Smooth muscle cell (in vitro differentiated cells): ENCODE results near the gene SYT1. TPM values are rescaled to one million over a fixed set of nuclear protein-coding genes. Genes with fewer than 3 reads are reported as not detected.

Experiments
- DNase-seq: peaks from one replicate; lab custom pipeline; 2025; ENCODE audit not compliant: unreplicated experiment; lab: John Stamatoyannopoulos, UW
- H2AFZ ChIP-seq: fragments of 200-600 bp; sonication (generic); 2 replicates; pipeline ENCODE4 v1.6.0; 2016; ENCODE audit warnings: antibody characterized with exemption, low read depth, mild to moderate bottlenecking
- H3F3A ChIP-seq: fragments of 200-600 bp; sonication (generic); 2 replicates; pipeline ENCODE4 v1.6.0; 2017; ENCODE audit warnings: antibody characterized with exemption, low read depth
- H3K27ac ChIP-seq: fragments of 200-600 bp; sonication (generic); 2 replicates; pipeline ENCODE4 v1.5.1; 2016; ENCODE audit warnings: low read depth, mild to moderate bottlenecking
- H3K27me3 ChIP-seq: fragments of 200-600 bp; sonication (generic); 2 replicates; pipeline ENCODE4 v1.6.1; 2016; ENCODE audit warnings: low read depth, mild to moderate bottlenecking
- H3K36me3 ChIP-seq: fragments of 200-600 bp; sonication (generic); 2 replicates; pipeline ENCODE4 v1.5.1; 2016; ENCODE audit warnings: low read depth
- H3K4me1 ChIP-seq: fragments of 200-600 bp; sonication (generic); 2 replicates; pipeline ENCODE4 v1.5.1; 2016; ENCODE audit warnings: low read depth
- H3K4me2 ChIP-seq: fragments of 200-600 bp; sonication (generic); 2 replicates; pipeline ENCODE4 v1.6.0; 2016; ENCODE audit warnings: mild to moderate bottlenecking
- H3K4me3 ChIP-seq: fragments of 200-600 bp; sonication (generic); 2 replicates; pipeline ENCODE4 v1.5.1; 2016; ENCODE audit warnings: mild to moderate bottlenecking
- H3K79me2 ChIP-seq: fragments of 200-600 bp; sonication (generic); 2 replicates; pipeline ENCODE4 v1.6.0; 2016; ENCODE audit warnings: low read depth, mild to moderate bottlenecking
- H3K9ac ChIP-seq: fragments of 200-600 bp; sonication (generic); 2 replicates; pipeline ENCODE4 v1.6.0; 2016; ENCODE audit warnings: low read depth
- H3K9me3 ChIP-seq: fragments of 200-600 bp; sonication (generic); replicated peaks from 2 replicates; pipeline ENCODE4 v1.5.1; 2016; ENCODE audit warnings: low read depth
- H4K20me1 ChIP-seq: fragments of 200-600 bp; sonication (generic); 2 replicates; pipeline ENCODE4 v1.6.0; 2016; ENCODE audit warnings: low read depth
- WGBS: methylation state at CpG from one replicate; pipeline ENCODE4 v1.1.7; 2016; ENCODE audit warnings: low lambda C conversion rate; 5-methylcytosine and 5-hydroxymethylcytosine counted together
- polyA plus RNA-seq: library from polyadenylated mRNA; unstranded; fragments of >200 nt; fragmentation: Nextera tagmentation; extraction: Ambion mirVana; gene quantifications from 2 replicates; pipeline ENCODE4 v1.2.1, GENCODE V29; 2016
- total RNA-seq: library from RNA; depleted of rRNA; stranded (reverse); fragments of >200 nt; gene quantifications from 2 replicates; pipeline ENCODE4 v1.2.3, GENCODE V29; 2014
- TF ChIP-seq, protein P1 (sequence below): fragments of 200-600 bp; sonication (generic); IDR thresholded peaks from 2 replicates; pipeline ENCODE4 v1.5.1; 2017; ENCODE audit warnings: borderline replicate concordance, mild to moderate bottlenecking, antibody characterized with exemption; ENCODE audit not compliant: insufficient read depth, poor library complexity, severe bottlenecking

The SYT1 gene
- total and polyA plus RNA-seq, 2 experiments from 2014 or later: 5.2 to 10.2 TPM

DNA sequence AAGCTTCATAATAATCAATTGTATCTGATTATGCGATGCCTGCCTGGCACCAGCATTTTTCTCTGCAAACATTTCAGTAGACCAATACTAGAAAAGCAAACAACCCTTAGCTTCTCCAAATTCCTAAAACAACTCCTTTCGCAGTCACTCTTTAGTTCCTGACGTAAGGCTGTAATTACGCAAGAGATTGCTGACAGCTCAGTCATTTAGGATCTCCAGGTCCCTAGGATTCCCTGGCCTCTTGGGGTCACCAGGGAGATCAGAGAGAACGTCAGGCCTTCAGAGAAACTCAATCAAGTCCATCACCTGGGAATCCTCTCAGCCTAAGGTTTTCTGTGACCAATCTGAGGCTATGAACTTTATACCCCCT lies 435.6 kb downstream of the SYT1 start:
- no peak overlapping the region for H3K4me3 ChIP-seq
- no peak for DNase-seq
- no peaks in the 10 kb centered on the region for H3K79me2 ChIP-seq
- H3K9ac ChIP-seq: no peak overlapping the region
- H3K9me3 ChIP-seq: no peaks in the 10 kb centered on the region
- H3K27me3 ChIP-seq: no peaks in the 10 kb centered on the region
- no peaks in the 10 kb centered on the region for H4K20me1 ChIP-seq
- H3K27ac ChIP-seq: no peak overlapping the region
- TF ChIP-seq, protein P1, sequence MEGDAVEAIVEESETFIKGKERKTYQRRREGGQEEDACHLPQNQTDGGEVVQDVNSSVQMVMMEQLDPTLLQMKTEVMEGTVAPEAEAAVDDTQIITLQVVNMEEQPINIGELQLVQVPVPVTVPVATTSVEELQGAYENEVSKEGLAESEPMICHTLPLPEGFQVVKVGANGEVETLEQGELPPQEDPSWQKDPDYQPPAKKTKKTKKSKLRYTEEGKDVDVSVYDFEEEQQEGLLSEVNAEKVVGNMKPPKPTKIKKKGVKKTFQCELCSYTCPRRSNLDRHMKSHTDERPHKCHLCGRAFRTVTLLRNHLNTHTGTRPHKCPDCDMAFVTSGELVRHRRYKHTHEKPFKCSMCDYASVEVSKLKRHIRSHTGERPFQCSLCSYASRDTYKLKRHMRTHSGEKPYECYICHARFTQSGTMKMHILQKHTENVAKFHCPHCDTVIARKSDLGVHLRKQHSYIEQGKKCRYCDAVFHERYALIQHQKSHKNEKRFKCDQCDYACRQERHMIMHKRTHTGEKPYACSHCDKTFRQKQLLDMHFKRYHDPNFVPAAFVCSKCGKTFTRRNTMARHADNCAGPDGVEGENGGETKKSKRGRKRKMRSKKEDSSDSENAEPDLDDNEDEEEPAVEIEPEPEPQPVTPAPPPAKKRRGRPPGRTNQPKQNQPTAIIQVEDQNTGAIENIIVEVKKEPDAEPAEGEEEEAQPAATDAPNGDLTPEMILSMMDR: no peak
- H3K4me2 ChIP-seq: no peak overlapping the region
- 65% methylated on average over 5 of the region's 5 CpGs for WGBS
- no peaks in the 10 kb centered on the region for H3F3A ChIP-seq
- no peaks in the 10 kb centered on the region for H3K36me3 ChIP-seq
- H2AFZ ChIP-seq: no peak overlapping the region
- H3K4me1 ChIP-seq: no peaks in the 10 kb centered on the region

DNA sequence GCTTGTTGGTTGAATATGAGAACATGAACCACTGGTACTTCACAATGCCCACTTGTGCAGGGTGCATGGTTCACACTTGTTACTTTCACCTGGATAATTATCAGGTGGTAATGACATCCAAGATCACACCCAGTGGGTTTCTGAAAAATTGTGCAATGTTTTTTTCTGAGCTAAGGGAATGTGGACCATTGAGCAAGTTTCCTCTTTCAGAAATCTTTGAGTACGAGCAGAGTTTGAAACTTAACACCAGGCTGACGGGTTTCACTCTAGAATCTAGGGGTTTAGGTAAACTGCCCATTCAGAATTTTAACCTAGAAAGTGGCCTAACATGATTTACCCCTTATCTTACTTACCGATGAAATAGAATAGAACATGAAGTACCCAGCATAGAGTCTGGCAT lies 436.6 kb downstream of the SYT1 start:
- H3K4me2 ChIP-seq: no peak overlapping the region
- H3K36me3 ChIP-seq: no peaks in the 10 kb centered on the region
- no peaks in the 10 kb centered on the region for H3K4me1 ChIP-seq
- WGBS: 79% methylated on average over 3 of the region's 3 CpGs
- H3K27me3 ChIP-seq: no peaks in the 10 kb centered on the region
- no peak for DNase-seq
- no peaks in the 10 kb centered on the region for H4K20me1 ChIP-seq
- no peaks in the 10 kb centered on the region for H3K79me2 ChIP-seq
- TF ChIP-seq, protein P1: no peak
- H2AFZ ChIP-seq: no peak overlapping the region
- H3K27ac ChIP-seq: no peak overlapping the region
- H3K9ac ChIP-seq: no peak overlapping the region
- no peaks in the 10 kb centered on the region for H3K9me3 ChIP-seq
- no peaks in the 10 kb centered on the region for H3F3A ChIP-seq
- no peak overlapping the region for H3K4me3 ChIP-seq

DNA sequence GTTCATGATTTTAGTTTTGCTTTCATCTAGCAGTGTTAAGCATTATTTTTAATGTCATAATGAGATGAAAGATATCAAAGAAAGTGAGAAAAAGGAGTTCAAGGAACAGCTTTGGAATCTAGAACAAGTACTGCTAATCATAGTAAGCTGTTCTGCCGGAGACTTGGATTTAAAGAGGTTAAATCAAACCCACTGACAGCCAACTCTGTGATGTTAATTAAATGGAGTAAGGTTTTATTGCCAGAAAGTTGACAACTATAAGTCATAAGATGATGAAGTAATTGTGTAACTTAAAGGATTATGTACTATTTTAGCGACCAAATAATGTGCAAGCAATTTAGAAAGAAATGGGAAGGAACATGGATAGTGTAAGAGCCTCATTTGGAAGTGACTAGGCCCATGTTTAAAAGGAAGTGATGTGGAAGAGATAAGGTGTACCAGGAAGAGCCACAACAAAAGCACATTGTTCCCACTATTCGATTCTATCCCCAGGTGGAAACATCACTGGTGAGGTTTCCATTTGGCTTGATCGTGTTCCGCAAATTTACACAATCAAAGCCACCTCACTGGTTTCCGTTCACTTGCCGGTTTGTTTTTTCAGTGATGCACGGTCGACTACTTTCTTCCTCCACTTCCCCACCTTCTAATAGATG lies 437.7 kb downstream of the SYT1 start:
- WGBS: 87% methylated on average over 9 of the region's 9 CpGs
- Histone ChIP-seq H3K27me3 (no peaks in the 10 kb centered on the region), H3K27ac (no peak overlapping the region), H3F3A (no peaks in the 10 kb centered on the region), H3K4me2 (no peak overlapping the region), H3K9me3 (no peaks in the 10 kb centered on the region), H3K4me1 (no peaks in the 10 kb centered on the region), H3K4me3 (no peak overlapping the region), H4K20me1 (no peaks in the 10 kb centered on the region), H2AFZ (no peak overlapping the region), H3K9ac (no peak overlapping the region), H3K79me2 (no peaks in the 10 kb centered on the region), H3K36me3 (no peaks in the 10 kb centered on the region)
- TF ChIP-seq, protein P1: no peak
- DNase-seq: no peak

DNA sequence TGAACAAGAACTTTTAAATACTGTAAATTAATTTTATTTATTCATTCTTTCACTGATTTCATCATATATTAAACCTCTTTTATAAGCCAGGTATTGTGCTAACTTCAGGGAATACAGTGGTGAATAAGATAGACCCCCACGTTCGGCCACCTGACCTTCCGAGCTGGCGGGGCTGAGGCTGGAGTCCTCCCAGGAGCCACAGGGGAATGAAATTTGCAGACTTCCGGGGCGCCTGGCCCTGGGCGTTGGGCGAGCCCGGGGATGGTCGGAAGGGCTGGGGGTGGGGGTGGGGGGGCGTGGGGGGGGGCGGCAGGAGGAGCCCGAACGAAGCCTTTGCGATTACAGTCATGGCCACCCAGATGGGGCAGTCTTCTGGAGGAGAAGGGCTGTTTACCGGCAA lies 442.8 kb downstream of the SYT1 start:
- TF ChIP-seq, protein P1: no peak
- H4K20me1 ChIP-seq: no peaks in the 10 kb centered on the region
- no peaks in the 10 kb centered on the region for H3K36me3 ChIP-seq
- 90% methylated on average over 15 of the region's 16 CpGs for WGBS
- no peak for DNase-seq
- no peak overlapping the region for H2AFZ ChIP-seq
- H3K79me2 ChIP-seq: no peaks in the 10 kb centered on the region
- no peak overlapping the region for H3K4me3 ChIP-seq
- no peak overlapping the region for H3K27ac ChIP-seq
- no peak overlapping the region for H3K4me2 ChIP-seq
- H3K9ac ChIP-seq: no peak overlapping the region
- H3K9me3 ChIP-seq: no peaks in the 10 kb centered on the region
- no peaks in the 10 kb centered on the region for H3K27me3 ChIP-seq
- H3K4me1 ChIP-seq: no peaks in the 10 kb centered on the region
- H3F3A ChIP-seq: no peaks in the 10 kb centered on the region
